Kidney (tissue), 14 donors: ENCODE results near the gene MTA3. TPM values are rescaled to one million over a fixed set of nuclear protein-coding genes. Genes with fewer than 3 reads are reported as not detected.

ENCODE experiments used
- DNase-seq, 5 donors: peaks; one replicate each; pipeline ENCODE4 v3.0.0-alpha.2; 2013 to 2020
- FAIRE-seq: peaks from 2 replicates; lab custom pipeline; 2012; peaks lifted over from hg19 to GRCh38; lab: Jason Lieb, UNC
- H3K27ac ChIP-seq, 2 donors: one replicate each; pipeline ENCODE4 v1.7.0; 2013; ENCODE audit warnings: low read depth in 2 of 2, low read length in 2 of 2, inconsistent platforms in 1 of 2
- H3K27me3 ChIP-seq: one replicate; pipeline ENCODE4 v1.7.1; 2013; ENCODE audit warnings: low read length, inconsistent platforms; ENCODE audit not compliant: control insufficient read depth, insufficient read depth
- H3K36me3 ChIP-seq, 3 donors: one replicate each; pipeline versions ENCODE4 v1.7.0 to v1.7.1; 2013; ENCODE audit warnings: low read length in 3 of 3, control low read depth in 1 of 3, inconsistent platforms in 1 of 3; ENCODE audit not compliant: insufficient read depth in 3 of 3, control insufficient read depth in 2 of 3
- H3K4me1 ChIP-seq, 3 donors: one replicate each; pipeline versions ENCODE4 v1.7.0 to v1.7.1; 2013; ENCODE audit warnings: low read length in 3 of 3, inconsistent platforms in 1 of 3, low read depth in 1 of 3; ENCODE audit not compliant: control insufficient read depth in 2 of 3, insufficient read depth in 2 of 3
- H3K4me3 ChIP-seq, 3 donors: one replicate each; pipeline versions ENCODE4 v1.7.0 to v1.8.1; 2013; ENCODE audit warnings: low read length in 3 of 3, control low read depth in 1 of 3, inconsistent platforms in 1 of 3
- H3K9ac ChIP-seq, 3 donors: one replicate each; pipeline versions ENCODE4 v1.7.0 to v1.7.1; 2013; ENCODE audit warnings: low read length in 3 of 3, control low read depth in 1 of 3, inconsistent platforms in 1 of 3
- H3K9me3 ChIP-seq, 3 donors: one replicate each; pipeline versions ENCODE4 v1.7.0 to v1.7.1; 2013; ENCODE audit warnings: low read length in 3 of 3, control low read depth in 1 of 3, inconsistent platforms in 1 of 3; ENCODE audit not compliant: control insufficient read depth in 2 of 3, insufficient read depth in 1 of 3
- intact Hi-C: fragments of 100-400 bp; cut with DNase I; formaldehyde crosslinking; loops from one replicate; pipeline ENCODE4 v1.11.1; 2022
- polyA plus RNA-seq: library from polyadenylated mRNA; stranded (reverse); fragments of 350-450 nt; fragmentation: Illumina TruSeq; extraction: RNeasy Lipid Tissue Mini Kit (QIAGEN cat#74804); gene quantifications from one replicate; pipeline ENCODE4 v1.2.3, GENCODE V29; 2014; ENCODE audit warnings: low read depth, low replicate concordance; ENCODE audit not compliant: insufficient read depth
- total RNA-seq: library from RNA; stranded (reverse); fragmentation: NEBNext Ultra II Directional; extraction: Animal tissue kit (Norgen Biotek cat#: 25700); gene quantifications from one replicate; pipeline ENCODE4 v1.2.1, GENCODE V29; 2021
- TF ChIP-seq, protein P1 (sequence below): IDR thresholded peaks from 3 replicates; pipeline ENCODE4 v1.5.1; 2012; ENCODE audit warnings: mild to moderate bottlenecking, moderate library complexity, borderline replicate concordance; ENCODE audit not compliant: insufficient read depth; ENCODE audit errors: extremely low read depth
- donor health status: control.
- donor health status: control.
- donor health status: control.
- donor health status: control.
- donor health status: control.
- donor health status: DM: yes; HTN: yes; CAD: no.
- donor health status: Normal renal cell carcinoma (clear cell type).

Gene MTA3
- total and polyA plus RNA-seq, 2 donors from 2014 or later: 27.7 to 35.2 TPM

DNA sequence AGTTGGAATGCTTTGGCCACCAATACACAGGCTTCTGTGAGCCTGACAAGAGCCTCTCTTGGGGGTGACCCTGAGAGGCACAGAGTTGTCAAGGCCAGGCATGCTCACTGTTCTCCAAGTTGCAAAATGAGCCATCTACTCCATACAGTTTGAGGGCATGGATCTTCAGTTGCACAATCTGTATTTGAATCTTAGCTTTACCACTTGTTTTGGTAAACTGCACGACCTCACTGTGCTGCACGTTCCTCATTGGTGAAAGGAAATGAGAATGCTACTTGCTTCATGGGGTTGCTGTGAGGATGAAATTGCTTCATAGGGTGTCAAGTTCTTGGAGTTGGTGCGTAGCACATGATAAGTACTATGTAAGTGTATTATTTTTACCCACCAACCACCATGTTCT lies 235.9 kb downstream of the MTA3 start:
- H3K9me3 ChIP-seq: no peaks in the 10 kb centered on the region
- H3K27ac ChIP-seq: no peak overlapping the region
- TF ChIP-seq, protein P1, sequence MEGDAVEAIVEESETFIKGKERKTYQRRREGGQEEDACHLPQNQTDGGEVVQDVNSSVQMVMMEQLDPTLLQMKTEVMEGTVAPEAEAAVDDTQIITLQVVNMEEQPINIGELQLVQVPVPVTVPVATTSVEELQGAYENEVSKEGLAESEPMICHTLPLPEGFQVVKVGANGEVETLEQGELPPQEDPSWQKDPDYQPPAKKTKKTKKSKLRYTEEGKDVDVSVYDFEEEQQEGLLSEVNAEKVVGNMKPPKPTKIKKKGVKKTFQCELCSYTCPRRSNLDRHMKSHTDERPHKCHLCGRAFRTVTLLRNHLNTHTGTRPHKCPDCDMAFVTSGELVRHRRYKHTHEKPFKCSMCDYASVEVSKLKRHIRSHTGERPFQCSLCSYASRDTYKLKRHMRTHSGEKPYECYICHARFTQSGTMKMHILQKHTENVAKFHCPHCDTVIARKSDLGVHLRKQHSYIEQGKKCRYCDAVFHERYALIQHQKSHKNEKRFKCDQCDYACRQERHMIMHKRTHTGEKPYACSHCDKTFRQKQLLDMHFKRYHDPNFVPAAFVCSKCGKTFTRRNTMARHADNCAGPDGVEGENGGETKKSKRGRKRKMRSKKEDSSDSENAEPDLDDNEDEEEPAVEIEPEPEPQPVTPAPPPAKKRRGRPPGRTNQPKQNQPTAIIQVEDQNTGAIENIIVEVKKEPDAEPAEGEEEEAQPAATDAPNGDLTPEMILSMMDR: no peak
- intact Hi-C loops: no loop called here
- no peak for FAIRE-seq
- no peak overlapping the region for H3K9ac ChIP-seq
- H3K4me1 ChIP-seq: peaks cover 0 to 4% (median 0%) of the 10 kb centered on the region in 3 donors
- no peaks in the 10 kb centered on the region for H3K27me3 ChIP-seq
- DNase-seq: no peak
- no peak overlapping the region for H3K4me3 ChIP-seq
- no peaks in the 10 kb centered on the region for H3K36me3 ChIP-seq

DNA sequence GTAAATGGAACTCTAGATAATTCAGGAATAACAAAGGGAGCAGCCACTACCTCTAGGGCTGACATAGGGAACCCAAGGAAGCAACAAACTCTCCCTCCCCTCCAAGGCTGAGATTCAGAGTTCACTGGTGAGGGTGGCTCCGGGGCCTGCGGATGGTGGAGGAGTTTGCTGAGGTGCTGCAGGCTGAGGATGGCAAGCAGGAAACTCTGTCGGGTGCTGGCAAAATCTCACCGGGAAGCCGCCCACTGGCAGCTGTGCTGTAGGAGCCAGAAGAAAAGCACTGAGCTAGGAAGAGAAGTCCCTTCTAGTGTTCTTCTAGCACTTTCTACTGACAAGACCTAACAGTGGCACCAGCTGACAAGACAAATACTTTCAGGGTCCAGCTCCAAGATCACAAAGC lies 236.5 kb downstream of the MTA3 start:
- TF ChIP-seq, protein P1: no peak
- intact Hi-C loops: no loop called here
- no peak for DNase-seq
- FAIRE-seq: no peak
- no peaks in the 10 kb centered on the region for H3K27me3 ChIP-seq
- H3K36me3 ChIP-seq: no peaks in the 10 kb centered on the region
- no peaks in the 10 kb centered on the region for H3K9me3 ChIP-seq
- H3K4me1 ChIP-seq: peaks cover 0 to 4% (median 0%) of the 10 kb centered on the region in 3 donors
- no peak overlapping the region for H3K27ac ChIP-seq
- no peak overlapping the region for H3K4me3 ChIP-seq
- no peak overlapping the region for H3K9ac ChIP-seq

Other genes starting within 250 kb of the MTA3 start
- gene COX7A2L, start 207.4 kb upstream of the MTA3 start, total RNA-seq: 90.2 TPM
- gene COX7A2L, start 207.4 kb upstream of the MTA3 start, polyA plus RNA-seq: 321 TPM
- gene KCNG3, start 74.7 kb upstream of the MTA3 start, total RNA-seq: 0.88 TPM
- gene KCNG3, start 74.7 kb upstream of the MTA3 start, polyA plus RNA-seq: 0.19 TPM
- 2.5 TPM for gene OXER1, start 195.5 kb downstream of the MTA3 start, total RNA-seq
- gene OXER1, start 195.5 kb downstream of the MTA3 start, polyA plus RNA-seq: 5.4 TPM
- gene HAAO, start 224.0 kb downstream of the MTA3 start, total RNA-seq: 16.2 TPM
- gene HAAO, start 224.0 kb downstream of the MTA3 start, polyA plus RNA-seq: 57.2 TPM